HCT116 (cell line): ENCODE measurements around the gene BRWD1. TPM values are rescaled to one million over a fixed set of nuclear protein-coding genes. Genes with fewer than 3 reads are reported as not detected.

Source experiments
- ATAC-seq: fragments of 200-7000 bp; cut with Tn5 transposase; 2 replicates; pipeline ENCODE4 v1.9.1; 2020; ENCODE audit warnings: mild to moderate bottlenecking, moderate library complexity
- BruUV-seq: library from RNA; stranded (reverse); fragments of 400-500 nt; replicated peaks from 2 replicates; lab custom pipeline; 2021; lab: Mats Ljungman, UMichigan
- CTCF ChIA-PET: fragments of 300-600 bp; sonication (Branson Sonifier 250); formaldehyde crosslinking; loops from one replicate; lab custom pipeline; 2021; ENCODE audit warnings: antibody characterized with exemption; lab: Charles Lee
- POLR2A ChIA-PET: fragments of 300-600, 350-600 bp; sonication (Branson Sonifier 250); formaldehyde crosslinking; loops from one replicate; lab custom pipeline; 2021; ENCODE audit warnings: antibody characterized with exemption; lab: Charles Lee
- RAD21 ChIA-PET, 2 experiments: fragments of 300-600 bp; sonication (Branson Sonifier 250); formaldehyde crosslinking; loops; one replicate each; lab custom pipeline; 2023; ENCODE audit warnings: low total read pairs in 2 of 2; ENCODE audit not compliant: uncharacterized antibody in 2 of 2, unreplicated experiment in 2 of 2, low non-redundant PET in 1 of 2; lab: Charles Lee
- DNase-seq: peaks from one replicate; pipeline ENCODE4 v3.0.0-alpha.2; 2010; ENCODE audit warnings: low read depth, low spot score
- H2AFZ ChIP-seq: fragments of 200-600 bp; shearing (Covaris generic), sonication (generic); 2 replicates; pipeline ENCODE4 v1.6.1; 2017; ENCODE audit warnings: low read depth, mixed run types, mixed read lengths, antibody characterized with exemption, low read length; ENCODE audit not compliant: poor library complexity, severe bottlenecking
- H3K27ac ChIP-seq: 2 replicates; pipeline ENCODE4 v1.5.1; 2012; ENCODE audit warnings: low read depth, low read length
- H3K27me3 ChIP-seq: fragments of 200-600 bp; sonication (generic); 2 replicates; pipeline ENCODE4 v1.6.1; 2016; ENCODE audit warnings: mixed run types, low read length, mixed read lengths; ENCODE audit not compliant: insufficient read depth
- H3K36me3 ChIP-seq, 2 experiments: fragments of 200-500 bp in 1 of 2; fragments of 200-600 bp in 1 of 2; sonication (Bioruptor generic) in 1 of 2; sonication (generic) in 1 of 2; 2 replicates each; pipeline versions ENCODE4 v1.5.1 to v1.6.1; 2014 to 2016; ENCODE audit warnings: low read length in 2 of 2, inconsistent platforms in 1 of 2, mixed read lengths in 1 of 2, mixed run types in 1 of 2; ENCODE audit not compliant: insufficient read depth in 2 of 2, control insufficient read depth in 1 of 2
- H3K4me1 ChIP-seq, 2 experiments: fragments of 200-600 bp in 1 of 2; sonication (generic) in 1 of 2; 2 replicates each; pipeline versions ENCODE4 v1.5.1 to v1.6.1; 2012 to 2017; ENCODE audit warnings: low read length in 2 of 2, inconsistent platforms in 1 of 2, mild to moderate bottlenecking in 1 of 2, mixed read lengths in 1 of 2, mixed run types in 1 of 2, moderate library complexity in 1 of 2; ENCODE audit not compliant: insufficient read depth in 2 of 2, control insufficient read depth in 1 of 2
- H3K4me2 ChIP-seq: fragments of 200-600 bp; sonication (generic); 2 replicates; pipeline ENCODE4 v1.6.1; 2017; ENCODE audit warnings: mixed run types, low read length, mixed read lengths
- H3K4me3 ChIP-seq, 2 experiments: fragments of 200-600 bp in 1 of 2; sonication (generic) in 1 of 2; replicated peaks in 1 of 2; 2 replicates each; pipeline ENCODE4 v1.5.1; 2011 to 2016; ENCODE audit warnings: low read length in 2 of 2, control low read depth in 1 of 2, low read depth in 1 of 2, mild to moderate bottlenecking in 1 of 2, mixed read lengths in 1 of 2, mixed run types in 1 of 2
- H3K79me2 ChIP-seq: fragments of 200-600 bp; sonication (generic); 2 replicates; pipeline ENCODE4 v1.6.1; 2017; ENCODE audit warnings: mild to moderate bottlenecking, mixed run types, low read length, moderate library complexity, mixed read lengths; ENCODE audit not compliant: insufficient read depth
- H3K9ac ChIP-seq: fragments of 200-600 bp; sonication (generic); 2 replicates; pipeline ENCODE4 v1.6.1; 2016; ENCODE audit warnings: low read length, mixed read lengths
- H3K9me2 ChIP-seq: fragments of 200-600 bp; sonication (generic), shearing (Covaris generic); 2 replicates; pipeline ENCODE4 v1.6.1; 2017; ENCODE audit warnings: mixed run types, mild to moderate bottlenecking, moderate library complexity; ENCODE audit not compliant: insufficient read depth
- H3K9me3 ChIP-seq, 2 experiments: fragments of 200-500 bp in 1 of 2; fragments of 200-600 bp in 1 of 2; sonication (Bioruptor generic) in 1 of 2; sonication (generic) in 1 of 2; 2 replicates each; pipeline ENCODE4 v1.6.1; 2014 to 2017; ENCODE audit warnings: low read length in 2 of 2, mixed read lengths in 2 of 2, inconsistent platforms in 1 of 2, low read depth in 1 of 2, mild to moderate bottlenecking in 1 of 2, mixed run types in 1 of 2, moderate library complexity in 1 of 2; ENCODE audit not compliant: control insufficient read depth in 1 of 2, insufficient read depth in 1 of 2
- H4K20me1 ChIP-seq: fragments of 200-600 bp; sonication (generic), shearing (Covaris generic); 2 replicates; pipeline ENCODE4 v1.6.1; 2017; ENCODE audit warnings: mixed run types, mild to moderate bottlenecking, moderate library complexity; ENCODE audit not compliant: insufficient read depth
- CBX3 ChIP-seq: IDR thresholded peaks from 2 replicates; pipeline ENCODE4 v1.6.1; 2012; ENCODE audit warnings: low read depth
- CEBPB ChIP-seq: IDR thresholded peaks from 2 replicates; pipeline ENCODE4 v1.6.1; 2012; ENCODE audit warnings: low read depth
- ELF1 ChIP-seq: IDR thresholded peaks from 2 replicates; pipeline ENCODE4 v1.6.1; 2012; ENCODE audit warnings: low read depth, borderline replicate concordance
- EZH2 ChIP-seq: fragments of 200-600 bp; sonication (generic); IDR thresholded peaks from 2 replicates; pipeline ENCODE4 v1.6.1; 2017; ENCODE audit warnings: antibody characterized with exemption, mixed run types
- EZH2phosphoT487 ChIP-seq: fragments of 200-600 bp; IDR thresholded peaks from 2 replicates; pipeline ENCODE4 v1.6.1; 2018; ENCODE audit warnings: antibody characterized with exemption, borderline replicate concordance
- JUND ChIP-seq: IDR thresholded peaks from 2 replicates; pipeline ENCODE4 v1.6.1; 2012
- POLR2AphosphoS5 ChIP-seq: IDR thresholded peaks from 2 replicates; pipeline ENCODE4 v1.6.1; 2011; ENCODE audit warnings: mild to moderate bottlenecking, low read depth, low read length, moderate library complexity
- RAD21 ChIP-seq: IDR thresholded peaks from 2 replicates; pipeline ENCODE4 v1.6.1; 2012; ENCODE audit warnings: low read depth, mild to moderate bottlenecking
- SIN3A ChIP-seq: IDR thresholded peaks from 2 replicates; pipeline ENCODE4 v1.6.1; 2012; ENCODE audit warnings: low read depth
- SP1 ChIP-seq: IDR thresholded peaks from 2 replicates; pipeline ENCODE4 v1.6.1; 2012; ENCODE audit warnings: low read depth
- SRF ChIP-seq: IDR thresholded peaks from 2 replicates; pipeline ENCODE4 v1.6.1; 2012; ENCODE audit warnings: low read depth
- TCF7L2 ChIP-seq: IDR thresholded peaks from 2 replicates; pipeline ENCODE4 v1.7.0; 2011; ENCODE audit warnings: borderline replicate concordance, inconsistent platforms; ENCODE audit not compliant: insufficient read depth, insufficient read length; ENCODE audit errors: extremely low read depth
- YY1 ChIP-seq: IDR thresholded peaks from 2 replicates; pipeline ENCODE4 v1.6.1; 2011; ENCODE audit warnings: low read length, low read depth, moderate library complexity, mild to moderate bottlenecking; ENCODE audit not compliant: insufficient replicate concordance; ENCODE audit errors: extremely low read depth
- ZFX ChIP-seq: fragments of 450-650 bp; IDR thresholded peaks from 2 replicates; pipeline ENCODE4 v1.6.1; 2017
- ZNF274 ChIP-seq: fragments of 200-500 bp; sonication (Bioruptor generic); IDR thresholded peaks from 2 replicates; pipeline ENCODE4 v1.6.1; 2014; ENCODE audit warnings: mild to moderate bottlenecking, low read depth, low read length, inconsistent platforms
- intact Hi-C: fragments of 100-400 bp; cut with micrococcal nuclease; formaldehyde crosslinking; loops from 2 replicates; pipeline ENCODE4 v1.10.0; 2022
- total RNA-seq: library from RNA; stranded (reverse); gene quantifications from one replicate; pipeline ENCODE4 v1.2.1, GENCODE V29; 2021; ENCODE audit not compliant: unreplicated experiment
- TF ChIP-seq, protein P1 (sequence below): IDR thresholded peaks from 2 replicates; pipeline ENCODE4 v1.6.1; 2012
- TF ChIP-seq, protein P2 (sequence below): IDR thresholded peaks from 2 replicates; pipeline ENCODE4 v1.6.1; 2011; ENCODE audit warnings: mild to moderate bottlenecking, low read length, moderate library complexity; ENCODE audit not compliant: insufficient replicate concordance; ENCODE audit errors: extremely low read depth
- TF ChIP-seq, protein P3 (sequence below): IDR thresholded peaks from 2 replicates; pipeline ENCODE4 v1.6.1; 2012; ENCODE audit warnings: low read depth
- TF ChIP-seq, protein P4 (sequence below), 3 experiments: fragments of 200-600 bp in 1 of 3; sonication (generic) in 1 of 3; IDR thresholded peaks in 2 of 3; conservative IDR thresholded peaks in 1 of 3; 2 replicates each; pipeline ENCODE4 v1.5.1; 2012 to 2017; ENCODE audit warnings: low read depth in 2 of 3, low read length in 2 of 3, antibody characterized with exemption in 1 of 3, borderline replicate concordance in 1 of 3, control low read depth in 1 of 3, mild to moderate bottlenecking in 1 of 3, mixed read lengths in 1 of 3, mixed run types in 1 of 3, moderate library complexity in 1 of 3; ENCODE audit not compliant: insufficient read depth in 1 of 3

The BRWD1 gene
- total RNA-seq, 1 experiment from 2014 or later: 33.1 TPM

DNA sequence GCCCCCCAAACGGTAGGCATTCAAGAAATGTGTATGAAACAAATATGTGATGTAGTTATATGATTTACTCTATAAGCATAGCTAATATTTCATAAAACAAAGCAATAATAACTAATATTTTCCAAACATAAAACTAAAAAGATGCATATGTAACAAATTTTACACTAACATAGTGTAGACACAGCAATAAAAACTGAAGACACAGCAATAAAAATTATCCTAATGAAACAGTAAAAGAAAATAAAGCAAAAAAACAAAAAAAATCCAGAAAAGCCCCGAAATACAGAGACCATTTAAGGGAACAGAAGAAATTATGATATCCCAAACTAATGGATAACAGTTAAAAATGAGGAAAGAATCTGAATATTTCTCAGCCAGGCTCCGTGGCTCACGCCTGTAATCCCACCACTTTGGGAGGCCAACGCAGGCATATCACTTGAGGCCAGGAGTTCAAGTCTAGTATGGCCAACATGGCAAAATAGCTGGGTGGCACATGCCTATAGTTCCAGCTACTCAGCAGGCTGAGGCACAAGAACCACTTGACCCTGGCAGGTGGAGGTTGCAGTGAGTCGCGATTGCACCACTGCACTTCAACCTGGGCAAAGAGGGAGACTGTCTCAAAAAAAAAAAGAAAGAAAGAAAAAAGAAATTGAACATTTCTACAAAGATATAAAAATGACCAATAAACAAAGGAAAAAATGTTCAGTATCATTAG lies 92.0 kb downstream of the BRWD1 start:
- RAD21 ChIA-PET: no interaction called here
- Histone ChIP-seq H4K20me1 (no peaks in the 10 kb centered on the region), H3K4me3 (no peak overlapping the region), H3K9me2 (no peaks in the 10 kb centered on the region), H2AFZ (no peak overlapping the region), H3K27ac (no peak overlapping the region), H3K4me1 (no peaks in the 10 kb centered on the region), H3K36me3 (peaks cover 10 to 16% of the 10 kb centered on the region in 2 experiments; a peak in 3 of 4 replicates), H3K9me3 (no peaks in the 10 kb centered on the region), H3K27me3 (no peaks in the 10 kb centered on the region), H3K9ac (no peak overlapping the region), H3K79me2 (peaks cover 2% of the 10 kb centered on the region), H3K4me2 (no peak overlapping the region)
- BruUV-seq: no TSS peak
- ATAC-seq: no peak
- TF ChIP-seq, protein P1, sequence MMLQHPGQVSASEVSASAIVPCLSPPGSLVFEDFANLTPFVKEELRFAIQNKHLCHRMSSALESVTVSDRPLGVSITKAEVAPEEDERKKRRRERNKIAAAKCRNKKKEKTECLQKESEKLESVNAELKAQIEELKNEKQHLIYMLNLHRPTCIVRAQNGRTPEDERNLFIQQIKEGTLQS: no peak
- TF ChIP-seq TCF7L2 (no peak), EZH2phosphoT487 (no peak), ELF1 (no peak), RAD21 (no peak), SRF (no peak), EZH2 (no peak), ZFX (no peak), POLR2AphosphoS5 (no peak), YY1 (no peak), CEBPB (no peak), ZNF274 (no peak), SIN3A (no peak), SP1 (no peak), JUND (no peak), CBX3 (no peak)
- TF ChIP-seq, protein P2, sequence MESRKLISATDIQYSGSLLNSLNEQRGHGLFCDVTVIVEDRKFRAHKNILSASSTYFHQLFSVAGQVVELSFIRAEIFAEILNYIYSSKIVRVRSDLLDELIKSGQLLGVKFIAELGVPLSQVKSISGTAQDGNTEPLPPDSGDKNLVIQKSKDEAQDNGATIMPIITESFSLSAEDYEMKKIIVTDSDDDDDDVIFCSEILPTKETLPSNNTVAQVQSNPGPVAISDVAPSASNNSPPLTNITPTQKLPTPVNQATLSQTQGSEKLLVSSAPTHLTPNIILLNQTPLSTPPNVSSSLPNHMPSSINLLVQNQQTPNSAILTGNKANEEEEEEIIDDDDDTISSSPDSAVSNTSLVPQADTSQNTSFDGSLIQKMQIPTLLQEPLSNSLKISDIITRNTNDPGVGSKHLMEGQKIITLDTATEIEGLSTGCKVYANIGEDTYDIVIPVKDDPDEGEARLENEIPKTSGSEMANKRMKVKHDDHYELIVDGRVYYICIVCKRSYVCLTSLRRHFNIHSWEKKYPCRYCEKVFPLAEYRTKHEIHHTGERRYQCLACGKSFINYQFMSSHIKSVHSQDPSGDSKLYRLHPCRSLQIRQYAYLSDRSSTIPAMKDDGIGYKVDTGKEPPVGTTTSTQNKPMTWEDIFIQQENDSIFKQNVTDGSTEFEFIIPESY: no peak
- TF ChIP-seq, protein P3, sequence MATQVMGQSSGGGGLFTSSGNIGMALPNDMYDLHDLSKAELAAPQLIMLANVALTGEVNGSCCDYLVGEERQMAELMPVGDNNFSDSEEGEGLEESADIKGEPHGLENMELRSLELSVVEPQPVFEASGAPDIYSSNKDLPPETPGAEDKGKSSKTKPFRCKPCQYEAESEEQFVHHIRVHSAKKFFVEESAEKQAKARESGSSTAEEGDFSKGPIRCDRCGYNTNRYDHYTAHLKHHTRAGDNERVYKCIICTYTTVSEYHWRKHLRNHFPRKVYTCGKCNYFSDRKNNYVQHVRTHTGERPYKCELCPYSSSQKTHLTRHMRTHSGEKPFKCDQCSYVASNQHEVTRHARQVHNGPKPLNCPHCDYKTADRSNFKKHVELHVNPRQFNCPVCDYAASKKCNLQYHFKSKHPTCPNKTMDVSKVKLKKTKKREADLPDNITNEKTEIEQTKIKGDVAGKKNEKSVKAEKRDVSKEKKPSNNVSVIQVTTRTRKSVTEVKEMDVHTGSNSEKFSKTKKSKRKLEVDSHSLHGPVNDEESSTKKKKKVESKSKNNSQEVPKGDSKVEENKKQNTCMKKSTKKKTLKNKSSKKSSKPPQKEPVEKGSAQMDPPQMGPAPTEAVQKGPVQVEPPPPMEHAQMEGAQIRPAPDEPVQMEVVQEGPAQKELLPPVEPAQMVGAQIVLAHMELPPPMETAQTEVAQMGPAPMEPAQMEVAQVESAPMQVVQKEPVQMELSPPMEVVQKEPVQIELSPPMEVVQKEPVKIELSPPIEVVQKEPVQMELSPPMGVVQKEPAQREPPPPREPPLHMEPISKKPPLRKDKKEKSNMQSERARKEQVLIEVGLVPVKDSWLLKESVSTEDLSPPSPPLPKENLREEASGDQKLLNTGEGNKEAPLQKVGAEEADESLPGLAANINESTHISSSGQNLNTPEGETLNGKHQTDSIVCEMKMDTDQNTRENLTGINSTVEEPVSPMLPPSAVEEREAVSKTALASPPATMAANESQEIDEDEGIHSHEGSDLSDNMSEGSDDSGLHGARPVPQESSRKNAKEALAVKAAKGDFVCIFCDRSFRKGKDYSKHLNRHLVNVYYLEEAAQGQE: no peak
- TF ChIP-seq, protein P4, sequence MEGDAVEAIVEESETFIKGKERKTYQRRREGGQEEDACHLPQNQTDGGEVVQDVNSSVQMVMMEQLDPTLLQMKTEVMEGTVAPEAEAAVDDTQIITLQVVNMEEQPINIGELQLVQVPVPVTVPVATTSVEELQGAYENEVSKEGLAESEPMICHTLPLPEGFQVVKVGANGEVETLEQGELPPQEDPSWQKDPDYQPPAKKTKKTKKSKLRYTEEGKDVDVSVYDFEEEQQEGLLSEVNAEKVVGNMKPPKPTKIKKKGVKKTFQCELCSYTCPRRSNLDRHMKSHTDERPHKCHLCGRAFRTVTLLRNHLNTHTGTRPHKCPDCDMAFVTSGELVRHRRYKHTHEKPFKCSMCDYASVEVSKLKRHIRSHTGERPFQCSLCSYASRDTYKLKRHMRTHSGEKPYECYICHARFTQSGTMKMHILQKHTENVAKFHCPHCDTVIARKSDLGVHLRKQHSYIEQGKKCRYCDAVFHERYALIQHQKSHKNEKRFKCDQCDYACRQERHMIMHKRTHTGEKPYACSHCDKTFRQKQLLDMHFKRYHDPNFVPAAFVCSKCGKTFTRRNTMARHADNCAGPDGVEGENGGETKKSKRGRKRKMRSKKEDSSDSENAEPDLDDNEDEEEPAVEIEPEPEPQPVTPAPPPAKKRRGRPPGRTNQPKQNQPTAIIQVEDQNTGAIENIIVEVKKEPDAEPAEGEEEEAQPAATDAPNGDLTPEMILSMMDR (IDR thresholded peaks at IDR 0.05 in 2 of 3, conservative IDR thresholded peaks at IDR 0.05 in 1 of 3; ENCODE audit: borderline replicate concordance in 1 of 3, insufficient read depth in 1 of 3, low read depth in 2 of 3, low read length in 2 of 3): no peak
- CTCF ChIA-PET: no interaction called here
- intact Hi-C loops: no loop called here
- no peak for DNase-seq
- POLR2A ChIA-PET: interaction anchor here (0.6 to 0.8 kb wide), 2 partner anchors 11 to 18 kb away, joined by 3 to 4 read pairs; no protein-coding TSS in a partner anchor
